HG03097 (cell line): ENCODE data around the gene CORO1A.
"Not testable (repeated sequence)": the region's sequence is repeated elsewhere in the genome, so short reads cannot be mapped to it uniquely, and the experiment has no call there.

Source experiments
- ATAC-seq: cut with Tn5 transposase; IDR thresholded peaks from one replicate; pipeline ENCODE4 v1.9.1; 2021; ENCODE audit not compliant: unreplicated experiment, low FRiP score

The CORO1A gene

DNA sequence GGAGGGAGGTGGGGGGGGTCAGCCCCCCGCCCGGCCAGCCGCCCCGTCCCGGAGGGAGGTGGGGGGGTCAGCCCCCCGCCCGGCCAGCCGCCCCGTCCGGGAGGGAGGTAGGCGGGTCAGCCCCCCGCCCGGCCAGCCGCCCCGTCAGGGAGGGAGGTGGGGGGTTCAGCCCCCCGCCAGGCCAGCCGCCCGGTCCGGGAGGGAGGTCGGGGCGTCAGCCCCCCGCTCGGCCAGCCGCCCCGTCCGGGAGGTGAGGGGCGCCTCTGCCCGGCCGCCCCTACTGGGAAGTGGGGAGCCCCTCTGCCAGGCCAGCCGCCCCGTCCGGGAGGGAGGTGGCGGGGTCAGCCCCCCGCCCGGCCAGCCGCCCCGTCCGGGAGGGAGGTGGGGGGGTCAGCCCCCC is 14.0 kb upstream of the CORO1A start:
- ATAC-seq = not testable (repeated sequence)

GRCh38 chr16:30170145-30170544 is 13.3 kb upstream of the CORO1A start:
- ATAC-seq = not testable (repeated sequence)

- no peak for ATAC-seq
Measured at GRCh38 chr16:30173054-30173453, 10.3 kb upstream of the CORO1A start.

GRCh38 chr16:30176876-30177275 is 6.5 kb upstream of the CORO1A start:
- not testable (repeated sequence) for ATAC-seq

DNA sequence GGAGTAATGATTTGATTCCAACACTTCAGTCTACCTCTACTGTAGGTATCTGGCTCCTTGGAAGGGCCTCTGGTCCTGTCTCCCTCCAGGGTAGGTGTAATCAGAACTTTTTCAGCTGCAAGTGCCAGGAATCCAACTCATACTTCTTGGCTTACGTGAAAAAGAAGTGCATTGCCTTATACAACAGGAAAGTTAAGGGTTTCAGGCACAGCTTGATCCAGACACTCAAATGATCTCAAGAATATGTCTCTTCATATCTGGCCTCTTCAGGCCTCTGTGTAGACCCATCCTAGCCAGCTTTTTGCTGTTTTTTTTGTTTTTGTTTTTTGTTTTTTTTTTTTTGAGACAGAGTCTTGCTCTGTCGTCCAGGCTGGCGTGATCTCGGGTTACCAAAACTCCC is 4.2 kb upstream of the CORO1A start:
- ATAC-seq = no peak

- no peak for ATAC-seq
Measured at GRCh38 chr16:30179931-30180330, 3.5 kb upstream of the CORO1A start.

DNA sequence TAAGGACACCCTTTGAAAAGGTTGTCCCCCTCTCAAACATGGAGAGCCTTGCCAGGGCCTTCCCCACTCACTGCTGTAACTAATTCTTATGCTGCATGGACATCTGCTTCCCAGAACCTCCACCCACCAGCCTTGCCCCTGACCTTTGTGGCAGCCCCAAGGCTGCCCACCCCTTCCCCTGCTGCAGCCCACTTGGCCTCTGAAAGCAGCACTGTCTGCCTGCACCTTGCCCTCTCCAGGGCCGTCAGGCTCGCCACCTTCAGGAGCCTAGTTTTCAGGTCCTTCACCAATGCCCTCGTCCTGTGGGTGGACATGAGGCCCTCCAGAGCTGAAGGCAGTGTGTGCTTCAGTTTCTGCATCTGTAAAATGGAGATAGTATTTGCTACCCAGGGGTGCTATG is 2.7 kb upstream of the CORO1A start:
- no peak for ATAC-seq

- peak; percentile 17 for ATAC-seq
Measured at GRCh38 chr16:30184096-30184890, 891 bp downstream of the CORO1A start.

DNA sequence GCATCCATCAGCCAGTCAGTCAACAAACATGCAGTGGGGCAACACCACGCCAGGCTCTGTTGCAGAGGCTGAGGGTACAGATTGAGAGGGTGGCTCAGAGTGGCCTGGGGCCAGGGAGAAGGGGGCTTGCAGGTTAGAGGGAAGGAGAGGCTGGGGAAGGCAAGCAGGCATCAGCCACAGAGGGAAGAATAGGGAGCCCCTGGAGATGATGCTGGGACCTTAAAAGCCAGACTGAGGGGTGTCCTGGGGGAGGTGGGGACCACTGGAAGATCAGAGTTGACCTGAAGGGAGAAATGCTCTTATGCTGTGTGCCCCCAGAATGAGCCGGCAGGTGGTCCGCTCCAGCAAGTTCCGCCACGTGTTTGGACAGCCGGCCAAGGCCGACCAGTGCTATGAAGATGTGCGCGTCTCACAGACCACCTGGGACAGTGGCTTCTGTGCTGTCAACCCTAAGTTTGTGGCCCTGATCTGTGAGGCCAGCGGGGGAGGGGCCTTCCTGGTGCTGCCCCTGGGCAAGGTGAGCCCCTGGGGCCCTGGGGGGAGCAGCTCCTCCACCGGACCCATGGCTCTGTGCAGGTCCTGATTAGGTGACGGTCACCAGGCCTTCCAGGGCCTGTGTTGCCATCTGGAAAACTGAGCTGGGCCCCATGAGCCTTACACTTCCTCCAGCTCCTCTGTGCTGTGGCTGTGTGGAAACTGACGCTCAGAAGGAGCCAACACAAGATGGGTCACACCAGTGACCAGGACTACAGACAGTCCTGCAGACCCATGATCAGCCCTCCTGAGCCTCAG is 1.7 kb downstream of the CORO1A start:
- ATAC-seq = no peak

DNA sequence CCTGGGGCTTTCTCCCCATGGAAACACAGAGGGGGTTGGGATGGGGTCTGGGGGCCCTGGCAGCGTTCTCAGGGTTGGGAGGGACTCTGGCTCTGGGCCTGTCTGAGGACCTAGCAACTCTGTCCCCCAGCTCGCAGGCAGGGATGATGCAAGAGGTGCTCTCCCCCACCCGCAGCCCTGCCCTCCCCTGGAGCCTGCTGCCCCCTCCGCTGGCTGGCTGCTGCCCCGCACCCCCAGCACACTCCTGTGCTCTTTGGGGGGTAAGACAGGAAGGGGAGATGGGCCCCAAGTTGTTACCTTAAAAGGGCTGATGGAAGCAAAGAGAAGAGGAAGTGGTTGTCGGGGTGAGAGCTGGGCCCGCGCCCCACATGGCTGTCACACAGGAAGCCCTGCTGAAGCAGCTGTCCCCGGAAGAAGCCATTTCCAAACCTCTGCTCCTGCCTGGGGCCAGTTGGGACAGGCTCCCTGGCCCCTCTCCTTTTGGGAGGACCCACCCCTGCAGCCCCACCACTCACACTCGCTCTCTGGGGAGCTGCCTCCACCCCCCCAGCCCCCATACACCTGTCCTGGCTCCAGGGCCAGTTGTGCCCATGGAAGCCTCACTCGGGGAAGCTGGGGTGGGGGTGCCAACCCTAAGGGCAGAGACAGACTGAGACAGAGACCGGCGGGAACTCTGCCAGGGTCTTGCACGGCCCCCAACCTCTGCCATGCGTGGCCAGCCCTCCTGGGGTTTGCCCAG is 2.5 kb downstream of the CORO1A start:
- ATAC-seq = no peak

GRCh38 chr16:30186444-30186781 is 3.0 kb downstream of the CORO1A start:
- ATAC-seq = no peak

DNA sequence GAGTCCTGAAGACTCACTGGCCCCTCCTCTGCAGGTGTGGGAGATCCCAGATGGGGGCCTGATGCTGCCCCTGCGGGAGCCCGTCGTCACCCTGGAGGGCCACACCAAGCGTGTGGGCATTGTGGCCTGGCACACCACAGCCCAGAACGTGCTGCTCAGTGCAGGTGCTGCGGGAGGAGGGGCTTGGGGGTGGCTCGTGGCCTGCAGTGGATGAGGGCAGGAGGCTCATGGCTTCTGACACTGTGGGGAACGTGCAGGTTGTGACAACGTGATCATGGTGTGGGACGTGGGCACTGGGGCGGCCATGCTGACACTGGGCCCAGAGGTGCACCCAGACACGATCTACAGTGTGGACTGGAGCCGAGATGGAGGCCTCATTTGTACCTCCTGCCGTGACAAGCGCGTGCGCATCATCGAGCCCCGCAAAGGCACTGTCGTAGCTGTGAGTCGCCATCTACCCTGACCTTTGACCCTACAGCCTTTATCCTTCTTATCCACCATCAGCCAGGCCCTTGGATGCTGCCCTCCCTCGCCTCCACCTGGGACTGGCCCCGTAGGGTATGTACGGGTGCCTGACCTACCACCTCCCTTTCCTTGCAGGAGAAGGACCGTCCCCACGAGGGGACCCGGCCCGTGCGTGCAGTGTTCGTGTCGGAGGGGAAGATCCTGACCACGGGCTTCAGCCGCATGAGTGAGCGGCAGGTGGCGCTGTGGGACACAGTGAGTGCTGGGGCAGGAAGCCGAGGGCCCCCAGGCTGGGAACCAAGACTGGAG is 3.6 kb downstream of the CORO1A start:
- ATAC-seq = no peak

DNA sequence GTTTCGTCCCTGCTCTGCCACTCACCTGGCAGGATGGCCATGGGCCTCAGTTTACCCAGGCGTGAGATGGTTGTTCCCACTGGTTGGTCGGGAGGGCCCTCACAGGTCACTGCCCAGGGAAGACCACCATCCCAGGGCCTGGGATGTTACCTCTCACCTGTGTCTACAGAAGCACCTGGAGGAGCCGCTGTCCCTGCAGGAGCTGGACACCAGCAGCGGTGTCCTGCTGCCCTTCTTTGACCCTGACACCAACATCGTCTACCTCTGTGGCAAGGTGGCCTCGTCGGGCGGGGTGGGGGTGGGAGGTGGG is 4.1 kb downstream of the CORO1A start:
- no peak for ATAC-seq

- no peak for ATAC-seq
Measured at GRCh38 chr16:30187971-30188561, 4.7 kb downstream of the CORO1A start.

DNA sequence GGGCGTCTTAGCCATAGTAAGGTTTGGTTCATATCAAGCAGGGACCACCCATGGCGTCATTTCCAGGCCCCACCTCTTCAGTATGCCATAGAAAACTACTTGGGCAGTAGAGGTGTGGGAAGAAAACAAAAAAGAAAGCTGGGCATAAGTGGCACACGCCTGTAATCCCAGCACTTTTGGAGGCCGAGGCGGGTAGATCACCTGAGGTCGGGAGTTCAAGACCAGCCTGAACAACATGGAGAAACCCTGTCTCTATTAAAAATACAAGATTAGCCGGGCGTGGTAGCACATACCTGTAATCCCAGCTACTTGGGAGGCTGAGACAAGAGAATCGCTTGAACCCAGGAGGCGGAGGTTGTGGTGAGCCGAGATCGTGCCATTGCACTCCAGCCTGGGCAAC is 7.8 kb downstream of the CORO1A start:
- not testable (repeated sequence) for ATAC-seq

DNA sequence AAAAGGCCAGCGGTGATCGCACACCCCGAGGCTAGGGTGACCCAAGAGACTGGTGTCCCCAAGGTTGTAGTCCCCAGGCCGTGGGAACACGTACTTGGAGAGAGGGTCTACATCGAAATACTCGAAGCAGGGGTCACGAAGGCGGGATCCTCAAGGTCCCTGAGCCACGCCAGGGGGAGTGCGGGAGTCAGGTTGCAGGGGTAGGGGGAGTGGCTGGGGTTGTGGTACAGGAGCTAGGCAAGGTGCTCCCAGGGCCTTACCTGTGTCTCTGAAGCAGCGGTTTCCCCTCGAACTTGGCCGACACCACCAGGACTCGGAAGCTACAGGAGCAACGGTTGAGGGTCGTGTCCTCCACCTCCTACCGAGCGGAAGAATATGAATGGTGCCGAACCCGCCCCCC is 9.7 kb downstream of the CORO1A start:
- ATAC-seq = peak; percentile 3

GRCh38 chr16:30193615-30194014 is 10.2 kb downstream of the CORO1A start, which contains the start of the genes BOLA2B and SLX1A:
Gene BOLA2B (minus strand): TSS chr16:30193666. CDS start chr16:30193595, 71 bp downstream.
Gene SLX1A (plus strand): TSS chr16:30193875. CDS start chr16:30194085, 210 bp downstream.
- peak; percentile 81 for ATAC-seq

GRCh38 chr16:30194172-30194925 is 10.9 kb downstream of the CORO1A start:
- peak; percentile 49 for ATAC-seq

GRCh38 chr16:30197001-30197400 is 13.6 kb downstream of the CORO1A start:
- ATAC-seq = not testable (repeated sequence)
